ENCODE results near the gene ANKRD62.

Gene ANKRD62

DNA sequence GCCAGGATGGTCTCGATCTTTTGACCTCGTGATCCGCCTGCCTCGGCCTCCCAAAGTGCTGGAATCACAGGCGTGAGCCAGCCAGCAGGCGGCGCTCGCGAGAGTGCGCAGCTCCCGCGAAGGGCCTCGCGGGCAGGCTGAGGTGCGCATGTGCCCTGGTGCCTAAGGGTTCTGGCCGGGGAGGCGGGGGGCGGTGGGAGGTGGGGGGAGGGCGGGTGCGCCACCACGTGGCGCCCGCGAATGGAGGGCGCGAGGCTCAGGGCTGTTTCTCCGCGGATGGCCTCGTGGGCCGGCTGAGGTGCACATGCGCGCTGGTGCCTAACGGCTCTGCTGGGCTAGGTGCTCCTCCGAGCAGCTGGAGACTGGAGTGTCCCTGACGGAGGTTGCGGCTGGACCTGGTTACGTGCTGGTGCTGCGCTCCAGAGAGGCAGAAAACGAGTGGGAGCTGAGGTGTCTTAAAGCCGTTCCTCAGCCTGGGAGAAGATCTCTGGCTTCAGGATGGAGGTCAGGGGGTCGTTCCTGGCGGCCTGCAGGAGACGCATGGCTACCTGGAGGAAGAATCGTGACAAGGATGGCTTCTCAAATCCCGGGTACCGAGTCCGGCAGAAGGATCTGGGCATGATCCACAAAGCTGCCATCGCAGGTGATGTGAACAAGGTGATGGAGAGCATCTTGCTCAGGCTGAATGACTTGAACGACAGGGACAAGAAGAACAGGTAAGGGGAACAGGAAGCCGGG, at the start of gene ANKRD62:
ANKRD62 (plus strand) TSS at position 324 of the 738 bp plus-strand sequence; CDS start at position 499, 175 bp downstream.
- no peak for DNase-seq

GRCh38 chr18:12044591-12044990, 49.1 kb upstream of the ANKRD62 start:
- DNase-seq, result no peak

DNA sequence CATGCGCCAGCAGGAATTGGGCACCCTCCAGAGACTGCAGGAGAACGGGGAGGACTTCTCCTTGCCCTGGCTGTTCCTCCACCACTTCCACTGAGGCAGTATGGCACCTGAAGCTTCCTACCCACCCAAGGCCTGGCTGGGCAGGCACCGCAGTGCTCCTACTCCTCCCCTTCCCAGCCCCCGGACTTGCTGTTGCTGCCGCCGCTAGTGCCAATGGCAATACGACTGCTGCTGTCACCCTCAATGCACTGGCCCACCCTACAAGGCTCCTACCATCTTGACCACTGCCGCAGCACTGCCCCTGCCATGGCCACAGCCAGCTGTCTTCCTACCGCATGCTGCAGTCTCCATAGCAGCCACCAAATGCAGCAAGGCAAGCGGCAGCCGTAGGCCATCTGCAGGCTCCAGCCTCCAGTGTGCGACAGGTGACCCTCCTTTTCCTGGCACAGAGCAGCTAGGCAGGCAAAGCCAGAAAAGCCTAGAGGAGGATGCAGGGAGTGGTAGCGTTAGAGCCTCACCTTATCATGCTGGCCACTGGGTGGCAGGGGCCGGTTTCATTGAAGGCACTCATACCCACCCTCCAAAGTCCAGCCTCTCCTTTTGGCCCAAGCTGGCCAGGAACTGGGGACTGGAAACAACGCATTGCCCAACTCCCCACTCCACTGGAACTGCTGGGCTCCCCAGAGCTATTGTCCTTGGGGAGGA, 47.4 kb upstream of the ANKRD62 start:
- DNase-seq, result no peak

GRCh38 chr18:12046751-12047335, 46.8 kb upstream of the ANKRD62 start:
- DNase-seq, result no peak

DNA sequence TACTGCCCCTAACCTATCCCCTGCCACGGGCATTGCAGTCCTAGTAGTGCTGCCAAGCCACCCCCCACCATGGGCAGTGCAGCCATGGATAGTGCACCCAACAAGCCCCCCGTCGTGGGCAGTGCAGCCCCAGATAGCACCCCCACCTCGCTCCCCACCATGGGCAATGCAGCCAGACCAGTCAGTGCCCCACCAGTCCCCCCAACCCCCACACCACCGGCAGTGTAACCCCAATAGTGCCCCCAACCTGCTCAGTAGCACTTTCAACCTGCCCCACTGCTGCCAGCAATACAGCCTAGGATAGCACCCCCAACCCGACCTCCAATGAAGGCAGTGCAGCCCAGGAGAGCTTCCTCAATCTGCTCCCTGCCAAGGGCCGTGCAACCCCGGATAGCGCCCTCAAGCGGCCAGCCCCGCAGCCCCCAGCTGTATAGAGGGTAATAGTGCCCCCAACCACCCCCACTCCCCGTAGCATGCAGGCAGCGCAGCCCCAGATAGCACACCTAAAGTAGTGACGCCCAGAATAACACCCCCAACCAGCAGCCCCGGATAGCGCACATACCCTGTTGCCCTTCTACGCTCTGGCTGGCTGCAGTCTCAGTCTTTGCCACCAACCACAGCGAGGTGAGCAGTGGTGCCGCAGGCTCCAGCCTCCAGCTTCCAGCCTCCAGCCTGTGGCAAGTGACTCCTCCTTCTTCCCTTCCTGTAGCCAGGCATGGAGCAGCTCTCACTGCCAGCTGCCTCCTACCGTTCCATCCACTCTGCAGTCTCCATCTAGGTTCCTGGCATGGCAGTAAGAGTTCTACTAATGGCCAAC, 45.4 kb upstream of the ANKRD62 start:
- DNase-seq, result no peak

GRCh38 chr18:12048827-12049175, 44.8 kb upstream of the ANKRD62 start:
- no peak for DNase-seq

DNA sequence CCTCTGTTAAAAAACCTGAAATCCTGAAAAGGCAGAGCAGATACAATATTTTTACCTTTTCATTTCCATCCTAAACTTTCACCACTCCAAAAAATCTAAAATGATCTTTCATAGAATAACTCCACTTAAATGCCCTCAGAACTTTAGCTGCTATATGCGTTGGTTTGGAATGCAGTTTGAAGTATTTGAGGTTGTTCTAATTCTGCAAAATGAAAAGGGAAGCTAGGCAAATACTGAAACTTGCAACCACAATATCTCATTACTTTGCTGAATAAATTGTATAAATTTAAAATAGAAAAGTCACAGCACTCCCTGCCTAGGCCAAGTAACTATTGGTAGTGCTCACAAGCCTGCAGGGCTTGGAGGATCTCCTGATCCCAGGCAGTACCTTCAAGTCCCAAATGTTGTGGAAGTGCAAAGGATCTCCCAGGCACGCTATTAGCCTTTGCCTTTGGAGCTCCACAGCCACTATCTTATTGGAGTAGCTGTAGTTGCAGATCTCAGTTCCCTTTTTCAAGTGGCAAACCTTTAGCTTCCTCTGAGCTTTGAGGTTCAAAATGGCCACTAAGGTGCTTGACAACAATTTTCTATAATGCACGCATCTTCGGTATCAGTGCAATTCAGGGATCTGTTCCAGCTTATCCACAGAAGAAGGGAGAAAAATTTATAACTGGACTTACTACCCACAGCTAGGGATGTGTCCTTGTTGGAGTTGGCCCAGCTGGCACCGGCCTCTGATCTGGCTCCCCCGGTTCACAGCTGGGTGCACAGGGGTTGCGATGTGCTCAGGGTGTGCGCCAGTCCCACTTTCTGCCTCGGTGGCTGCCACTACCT, 43.4 kb upstream of the ANKRD62 start:
- DNase-seq, result no peak

GRCh38 chr18:12052866-12053265, 40.8 kb upstream of the ANKRD62 start:
- DNase-seq, result no peak

- DNase-seq, result no peak
These were observed 40.4 kb upstream of the ANKRD62 start for GRCh38 chr18:12053289-12053688.

DNA sequence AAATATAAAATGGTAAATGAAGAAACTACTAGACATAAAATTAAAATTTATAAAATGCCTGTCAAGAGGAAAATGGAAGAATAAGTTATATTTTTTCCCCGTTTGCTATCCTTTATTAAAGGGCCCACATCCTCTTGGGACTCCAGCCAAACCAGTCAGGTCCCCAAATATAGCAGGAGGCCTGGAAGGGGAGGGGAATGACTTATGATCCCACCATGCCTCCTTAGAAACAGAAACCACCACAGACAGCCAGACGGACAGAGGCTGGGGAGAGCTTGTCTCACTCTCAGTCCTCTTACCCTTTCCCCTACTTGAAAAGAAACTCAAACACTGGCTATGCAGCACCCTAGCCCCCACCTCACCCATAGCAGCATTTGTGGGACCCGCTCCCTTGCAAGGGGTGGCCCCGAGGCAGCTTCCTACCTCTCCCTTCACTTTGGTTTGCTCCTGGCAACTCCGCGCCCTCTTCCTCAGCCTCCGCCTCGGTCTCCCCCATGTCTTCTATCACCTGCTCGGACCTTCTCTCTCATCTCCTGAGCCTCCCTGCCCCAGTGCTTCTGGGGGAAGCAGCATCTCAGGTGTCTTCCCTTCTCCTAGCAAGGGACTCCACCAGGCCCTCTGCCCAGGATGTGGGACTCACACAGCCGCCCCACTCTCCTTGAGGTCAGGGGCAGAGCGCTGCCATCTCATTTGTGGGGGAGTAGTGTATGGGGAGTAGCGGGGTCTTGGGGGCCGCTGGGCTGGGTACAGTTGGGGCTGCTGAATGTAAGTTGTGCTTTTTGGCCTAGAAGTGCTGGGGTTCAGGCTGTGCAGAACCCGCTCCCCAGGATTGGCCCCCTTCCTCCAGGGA, 37.4 kb upstream of the ANKRD62 start:
- no peak for DNase-seq

DNA sequence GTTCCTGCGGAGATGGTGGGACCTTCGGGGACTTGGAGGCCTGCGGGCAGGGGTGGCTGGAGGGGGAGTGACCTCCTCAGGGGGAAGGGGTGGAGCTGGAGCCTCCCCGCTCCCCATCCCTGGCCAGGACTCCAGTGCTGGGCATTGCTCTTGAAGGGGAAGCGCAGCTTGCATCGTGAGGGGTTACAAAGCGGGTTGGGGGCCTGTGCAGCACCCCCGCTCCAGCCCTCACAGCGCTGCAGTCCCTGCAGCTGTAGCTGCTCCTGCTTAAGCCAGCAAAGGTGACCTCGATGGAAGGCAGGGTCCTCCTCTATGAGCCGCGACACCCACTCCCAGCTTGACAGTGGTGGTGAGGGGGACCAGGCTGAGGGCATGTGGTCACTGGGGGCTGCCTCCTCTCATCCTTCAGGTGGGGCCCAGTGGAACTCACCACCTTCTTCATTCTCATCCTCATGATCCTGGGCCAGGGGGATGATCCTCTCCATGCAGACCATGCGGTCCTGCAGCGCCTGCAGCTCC, 36.7 kb upstream of the ANKRD62 start:
- no peak for DNase-seq

DNA sequence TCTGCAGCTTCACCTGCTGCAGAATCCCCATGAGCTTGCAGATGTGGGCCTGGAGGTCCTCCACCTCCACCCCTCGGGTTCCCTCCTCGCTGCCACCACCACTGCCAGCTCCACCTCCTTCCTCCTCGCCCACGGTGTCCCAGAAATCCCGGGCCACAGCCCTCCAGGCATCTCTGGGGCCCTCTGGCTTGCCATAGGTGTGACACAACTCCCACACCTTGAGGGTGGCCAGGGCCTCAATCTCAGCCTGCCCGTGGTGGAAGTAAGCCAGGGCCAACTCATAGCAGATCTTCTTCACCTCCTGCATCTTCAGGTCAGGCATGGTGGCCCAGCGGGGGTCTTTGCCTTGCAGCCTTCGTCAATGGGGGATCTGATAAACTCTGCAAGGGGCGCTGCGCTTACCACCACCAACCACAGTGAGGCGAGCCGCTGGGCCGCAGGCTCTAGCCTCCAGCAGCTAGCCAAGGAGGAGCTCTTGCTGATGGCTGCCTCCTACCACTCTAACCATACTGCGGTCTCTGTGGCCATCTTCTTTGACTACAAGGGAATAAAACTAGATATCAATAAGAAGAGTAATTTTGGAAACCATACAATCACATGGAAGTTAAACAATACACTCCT, 36.1 kb upstream of the ANKRD62 start:
- DNase-seq, result no peak

DNA sequence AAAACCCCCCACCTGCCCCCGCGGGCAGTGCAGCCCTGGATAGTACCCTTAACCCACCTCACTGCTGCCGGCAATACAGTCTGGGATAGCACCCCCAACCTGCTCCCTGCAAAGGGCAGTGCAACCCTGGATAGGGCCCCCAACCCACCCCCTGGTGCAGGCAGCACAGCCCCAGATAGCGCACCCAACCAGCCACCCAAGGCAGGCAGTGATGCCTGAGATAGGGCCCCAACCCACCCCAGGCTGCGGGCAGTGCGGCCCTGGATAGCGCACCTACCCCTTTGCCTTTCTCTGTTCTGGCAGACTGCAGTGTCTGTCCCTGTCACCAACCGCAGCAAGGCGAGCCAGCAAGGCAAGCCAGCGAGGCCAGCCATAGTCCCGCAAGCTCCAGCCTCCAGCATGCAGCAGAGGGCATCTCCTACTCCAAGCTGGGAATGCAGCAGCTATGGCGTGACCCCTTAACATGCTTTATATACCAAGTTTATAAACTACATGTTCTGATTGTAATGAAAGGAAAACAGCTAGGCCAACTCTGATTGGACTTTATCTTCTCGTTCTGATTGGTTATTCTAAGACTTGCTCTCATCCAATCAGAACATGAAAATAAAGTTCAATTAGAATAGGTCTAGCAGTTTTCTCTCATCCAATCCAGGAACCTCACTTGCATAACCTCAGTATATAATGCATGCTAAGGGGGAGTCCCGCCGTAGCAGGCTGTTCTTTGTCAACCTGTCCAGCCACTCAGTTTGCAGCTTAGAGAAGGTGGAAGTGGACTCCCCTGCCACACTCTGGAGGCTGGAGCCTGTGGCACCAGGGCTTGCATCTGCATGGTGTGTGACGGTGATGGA, 34.1 kb upstream of the ANKRD62 start:
- no peak for DNase-seq

- no peak for DNase-seq
These were observed 33.3 kb upstream of the ANKRD62 start for GRCh38 chr18:12060182-12060870.

GRCh38 chr18:12061685-12062084, 32.0 kb upstream of the ANKRD62 start:
- DNase-seq, result no peak

GRCh38 chr18:12062974-12063373, 30.7 kb upstream of the ANKRD62 start:
- no peak for DNase-seq

- no peak for DNase-seq
These were observed 29.4 kb upstream of the ANKRD62 start for GRCh38 chr18:12064086-12064763.

- no peak for DNase-seq
These were observed 28.2 kb upstream of the ANKRD62 start for GRCh38 chr18:12065397-12065796.

All from KG1 (cell line).